ENCODE results near the gene CAD.
A peak's percentile ranks its signal among the peaks of the same experiment; 100 is the strongest.

CAD gene

GRCh38 chr2:27211943-27212625 is 5.1 kb upstream of the CAD start, which contains the start of the genes ATRAID and SLC5A6:
Gene ATRAID (plus strand): TSS chr2:27212041. CDS start chr2:27212369, 328 bp downstream.
Gene SLC5A6 (minus strand): TSS chr2:27212268. CDS start chr2:27207650, 4,618 bp downstream.
- peak within 1 kb of the TSS; percentile 96 for H3K27ac ChIP-seq

DNA sequence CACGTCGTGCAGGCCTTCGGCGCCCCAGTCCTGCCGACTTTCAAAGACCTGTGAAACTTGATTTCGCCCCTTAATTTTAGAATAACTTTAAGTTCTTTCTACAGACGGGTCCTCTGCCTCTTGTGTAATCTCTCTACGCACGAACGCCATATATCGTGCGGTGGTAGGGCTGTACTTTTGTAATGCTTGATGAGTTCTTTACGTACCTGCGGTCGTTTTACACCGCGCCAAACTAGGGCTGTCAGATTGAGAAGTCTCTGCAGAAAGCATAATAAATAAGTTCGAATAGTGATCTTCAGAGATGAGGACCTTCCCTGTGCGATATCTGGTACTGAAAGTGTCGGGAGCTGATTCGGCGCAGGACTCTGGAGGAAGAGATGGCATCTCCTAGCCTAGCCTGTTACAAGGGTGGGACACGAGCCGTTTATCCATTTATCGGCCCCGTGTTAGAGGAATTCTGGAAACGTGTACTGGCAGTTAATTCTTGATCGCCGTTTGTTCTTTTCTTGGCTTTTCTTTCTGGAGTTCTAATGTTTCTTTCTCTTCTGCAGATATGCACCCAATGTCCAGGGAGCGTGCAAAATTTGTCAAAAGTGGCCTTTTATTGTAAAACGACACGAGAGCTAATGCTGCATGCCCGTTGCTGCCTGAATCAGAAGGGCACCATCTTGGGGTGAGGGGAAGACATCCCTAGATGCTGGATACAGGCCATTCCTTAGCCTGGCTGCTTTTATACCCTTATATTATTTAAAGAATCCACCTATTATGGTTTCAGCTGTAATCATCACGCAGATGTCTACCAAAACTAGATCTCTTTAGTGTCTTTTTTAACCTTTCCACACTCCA is 4.3 kb upstream of the CAD start:
- H3K27ac ChIP-seq = peak overlapping the region; percentile 96
- no peak for TF ChIP-seq CTCF (conservative IDR thresholded peaks at IDR 0.05)

More at GRCh38 chr2:27211943-27212625, 5.1 kb upstream of the CAD start, which contains the start of the genes ATRAID and SLC5A6:
- TF ChIP-seq CTCF (conservative IDR thresholded peaks at IDR 0.05) = no peak

DNA sequence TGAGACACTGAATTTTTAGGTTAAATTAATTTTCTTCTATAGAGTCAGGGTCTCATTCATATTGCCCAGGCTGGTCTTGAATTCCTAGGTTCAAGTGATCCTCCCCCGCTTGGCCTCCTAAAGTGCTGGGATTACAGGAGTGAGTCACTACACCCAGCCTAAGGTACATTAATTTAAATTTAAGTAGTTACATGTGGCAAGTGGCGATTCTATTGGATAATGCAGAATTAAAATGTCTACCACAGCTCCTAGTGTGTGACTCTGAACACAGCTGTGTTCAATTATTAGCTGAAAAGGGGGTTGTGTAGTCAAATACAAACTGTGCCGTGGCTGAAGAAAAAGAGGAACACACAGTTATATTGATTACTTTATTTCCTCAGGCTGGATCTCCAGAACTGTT is 2.2 kb upstream of the CAD start:
- no peak overlapping the region for H3K27ac ChIP-seq
- no peak for TF ChIP-seq CTCF (conservative IDR thresholded peaks at IDR 0.05)

DNA sequence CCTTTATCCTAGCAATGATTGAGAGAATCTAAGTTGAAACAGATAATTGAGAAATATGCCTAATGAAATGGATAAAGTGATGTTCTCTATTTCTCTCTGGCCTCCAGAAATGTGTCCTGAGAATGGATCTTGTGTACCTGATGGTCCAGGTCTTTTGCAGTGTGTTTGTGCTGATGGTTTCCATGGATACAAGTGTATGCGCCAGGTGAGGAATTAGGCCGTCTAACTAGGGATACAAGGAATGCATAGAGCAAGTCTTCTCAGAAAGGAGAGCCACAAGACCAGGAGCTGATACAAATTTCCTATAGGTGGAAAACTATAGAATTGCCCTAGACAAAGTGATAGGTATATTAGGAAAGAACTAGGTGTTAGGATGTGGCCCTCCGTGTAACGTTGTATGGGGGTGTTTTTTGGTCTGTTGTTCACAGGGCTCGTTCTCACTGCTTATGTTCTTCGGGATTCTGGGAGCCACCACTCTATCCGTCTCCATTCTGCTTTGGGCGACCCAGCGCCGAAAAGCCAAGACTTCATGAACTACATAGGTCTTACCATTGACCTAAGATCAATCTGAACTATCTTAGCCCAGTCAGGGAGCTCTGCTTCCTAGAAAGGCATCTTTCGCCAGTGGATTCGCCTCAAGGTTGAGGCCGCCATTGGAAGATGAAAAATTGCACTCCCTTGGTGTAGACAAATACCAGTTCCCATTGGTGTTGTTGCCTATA is 592 bp upstream of the CAD start:
- no peak for TF ChIP-seq CTCF (conservative IDR thresholded peaks at IDR 0.05)
- peak overlapping the region; percentile 85 for H3K27ac ChIP-seq

- H3K27ac ChIP-seq = peak overlapping the region; percentile 85
- TF ChIP-seq CTCF (conservative IDR thresholded peaks at IDR 0.05) = no peak
These were observed 1.4 kb downstream of the CAD start for GRCh38 chr2:27218614-27219013.

- H3K27ac ChIP-seq = peak overlapping the region; percentile 85; the same call in 1 of the 2 replicates
- no peak for TF ChIP-seq CTCF (conservative IDR thresholded peaks at IDR 0.05)
These were observed 1.9 kb downstream of the CAD start for GRCh38 chr2:27219091-27219490.

GRCh38 chr2:27220091-27220490 is 2.9 kb downstream of the CAD start:
- no peak overlapping the region; the same call in 1 of the 2 replicates for H3K27ac ChIP-seq
- TF ChIP-seq CTCF (conservative IDR thresholded peaks at IDR 0.05) = no peak

Data from VCaP (cell line).